NCI-H2029 treated with DMSO at 0.1 percent for 48 hours (cell line): Measurements from ENCODE around the gene CRAT.

ENCODE experiments used
- DNase-seq: peaks from one replicate; lab custom pipeline; 2025; lab: John Stamatoyannopoulos, UW

Gene CRAT

DNA sequence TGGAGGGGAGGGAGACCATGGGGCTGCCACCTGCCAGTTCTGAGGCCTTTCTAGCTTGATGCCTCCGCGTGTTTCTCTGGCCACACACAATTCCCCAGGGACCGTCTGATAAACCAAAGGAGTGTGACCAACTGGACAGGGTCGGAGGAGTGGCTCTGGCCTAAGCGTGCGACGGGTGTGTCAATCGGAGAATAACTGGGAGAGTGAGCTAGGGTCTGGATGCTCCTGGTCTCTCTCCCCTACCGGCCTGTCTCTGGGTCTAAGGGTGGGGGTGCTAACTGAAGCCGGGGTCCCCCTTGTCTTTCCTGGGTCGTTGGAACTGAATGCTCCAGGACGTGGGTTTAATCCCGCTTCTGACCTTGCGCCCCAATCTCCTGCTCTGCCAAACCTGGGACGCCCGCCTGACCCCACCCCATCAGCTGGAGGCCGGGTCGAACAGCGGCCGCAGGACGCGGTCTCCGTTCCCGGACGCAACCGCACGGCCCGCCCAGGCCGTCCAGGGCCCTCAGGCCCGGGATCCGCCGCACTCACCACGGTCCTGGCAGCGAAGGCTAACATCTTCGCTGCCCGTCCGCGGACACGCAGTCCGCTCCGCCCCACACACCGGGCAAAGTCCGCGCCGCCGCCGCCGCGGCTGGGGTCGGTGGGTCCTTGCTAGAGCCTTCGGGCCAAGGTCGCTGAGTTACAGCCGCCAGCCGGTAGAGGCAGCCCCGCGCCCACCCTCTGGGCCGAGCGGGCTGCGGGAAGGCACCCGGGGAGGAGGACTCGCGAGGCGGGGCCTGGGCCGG lies 447 bp downstream of the CRAT start:
- DNase-seq = peak; percentile 74

DNA sequence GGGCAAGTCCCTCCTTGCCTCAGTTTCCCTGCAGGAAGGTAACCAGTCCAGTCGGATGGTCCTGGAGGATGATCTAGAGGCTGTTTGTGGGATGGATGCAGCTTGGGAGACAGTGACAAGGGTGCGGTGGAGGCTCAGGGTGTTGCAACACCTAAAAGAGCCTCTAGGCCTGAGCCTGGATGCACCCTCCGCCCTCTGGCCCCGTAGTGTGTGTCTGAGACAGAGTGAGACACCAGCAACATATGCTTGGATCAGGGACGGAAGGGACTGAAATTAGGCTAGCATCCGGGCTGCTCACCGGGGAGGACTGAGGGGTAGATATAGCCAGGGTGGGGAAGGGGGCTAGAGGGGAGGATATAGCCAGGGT lies 1.1 kb downstream of the CRAT start:
- DNase-seq = no peak

- no peak for DNase-seq
Measured at GRCh38 chr9:129108805-129109536, 1.6 kb downstream of the CRAT start.

GRCh38 chr9:129108083-129108804 lies 2.3 kb downstream of the CRAT start:
- DNase-seq = no peak

GRCh38 chr9:129107651-129108050 lies 2.9 kb downstream of the CRAT start:
- no peak for DNase-seq

- DNase-seq = no peak
Measured at GRCh38 chr9:129105857-129106694, 4.5 kb downstream of the CRAT start.

- no peak for DNase-seq
Measured at GRCh38 chr9:129104051-129104450, 6.5 kb downstream of the CRAT start.

DNA sequence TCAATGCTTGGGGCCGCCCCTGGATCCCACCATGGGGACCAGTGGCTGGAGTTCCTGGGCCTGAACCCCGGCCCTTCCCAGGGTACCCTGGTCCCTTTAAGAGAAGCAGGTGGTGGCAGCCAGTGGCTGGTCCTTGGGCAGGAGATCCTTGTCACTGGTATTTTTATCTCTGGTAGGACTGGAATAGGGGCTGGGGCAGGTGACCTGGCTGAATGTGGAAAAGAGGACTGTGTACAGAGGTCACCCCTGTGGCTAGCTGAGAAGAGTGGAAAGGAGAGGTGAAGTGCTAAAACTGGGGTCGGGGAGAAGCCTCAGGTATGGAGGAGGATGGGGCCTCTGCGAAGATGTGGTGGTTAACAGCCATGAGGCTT lies 7.0 kb downstream of the CRAT start:
- no peak for DNase-seq

DNA sequence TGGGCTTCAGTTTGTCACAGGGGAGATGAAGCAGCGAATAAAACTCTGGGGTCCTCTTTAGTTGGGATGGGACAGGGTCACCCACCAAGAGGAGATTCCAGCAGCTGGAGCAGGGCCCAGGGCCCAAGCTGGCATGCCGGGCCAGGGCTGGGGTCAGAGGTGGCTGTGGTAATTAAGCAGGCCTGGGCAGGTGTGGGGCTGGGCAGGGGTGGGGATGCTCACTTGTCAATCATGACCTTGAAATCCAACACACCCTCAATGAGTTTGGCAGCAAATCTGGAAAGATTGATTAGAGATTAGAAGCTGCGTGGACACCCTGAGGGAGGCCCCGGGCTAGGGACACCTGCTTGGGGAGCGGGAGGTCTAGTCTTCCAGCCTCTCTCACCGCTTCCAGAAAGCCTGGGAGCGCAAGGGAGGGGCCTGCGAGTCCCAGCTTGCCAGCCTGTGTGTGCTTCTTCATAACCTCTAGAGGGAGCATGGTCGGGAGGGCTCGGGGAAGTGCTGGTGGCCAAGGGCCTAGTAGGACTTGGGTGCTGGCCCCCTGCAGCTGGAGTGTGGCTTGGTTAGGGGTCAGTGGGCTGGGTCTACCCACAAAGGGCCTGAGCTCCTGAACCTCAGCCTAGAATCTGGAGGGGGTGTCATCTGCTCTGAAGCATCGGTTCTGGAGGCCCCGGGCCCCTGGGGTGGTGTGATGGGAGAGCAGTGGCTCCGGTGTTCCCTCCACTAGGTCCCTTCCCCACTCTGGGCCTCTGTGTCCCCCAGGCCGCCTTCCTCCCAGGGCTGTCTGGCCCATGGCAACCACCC lies 7.6 kb downstream of the CRAT start:
- DNase-seq = no peak

DNA sequence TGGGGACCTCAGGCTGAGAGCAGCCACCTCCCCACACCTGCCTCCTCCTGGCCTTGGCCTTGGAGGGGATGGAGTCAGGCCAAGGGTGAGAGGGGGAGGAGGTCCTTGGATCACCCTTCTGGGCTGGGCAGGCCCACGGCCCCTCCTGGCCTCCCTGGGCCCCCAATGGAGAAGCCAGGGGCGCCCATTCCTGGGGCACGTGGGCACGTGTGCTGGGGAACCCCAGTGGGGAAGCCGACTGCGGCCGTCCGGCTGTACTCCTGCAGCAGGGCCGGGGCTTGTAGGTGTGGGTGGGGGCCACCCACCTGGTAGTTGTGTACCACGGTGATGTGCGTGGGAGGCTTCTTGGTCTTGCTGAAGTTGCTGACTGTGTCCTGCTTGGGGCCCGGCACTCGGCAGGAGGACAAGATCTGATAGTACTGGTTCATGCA lies 8.5 kb downstream of the CRAT start:
- DNase-seq = no peak

GRCh38 chr9:129101279-129101678 lies 9.3 kb downstream of the CRAT start:
- DNase-seq = no peak

GRCh38 chr9:129100383-129101169 lies 10.0 kb downstream of the CRAT start:
- no peak for DNase-seq

DNA sequence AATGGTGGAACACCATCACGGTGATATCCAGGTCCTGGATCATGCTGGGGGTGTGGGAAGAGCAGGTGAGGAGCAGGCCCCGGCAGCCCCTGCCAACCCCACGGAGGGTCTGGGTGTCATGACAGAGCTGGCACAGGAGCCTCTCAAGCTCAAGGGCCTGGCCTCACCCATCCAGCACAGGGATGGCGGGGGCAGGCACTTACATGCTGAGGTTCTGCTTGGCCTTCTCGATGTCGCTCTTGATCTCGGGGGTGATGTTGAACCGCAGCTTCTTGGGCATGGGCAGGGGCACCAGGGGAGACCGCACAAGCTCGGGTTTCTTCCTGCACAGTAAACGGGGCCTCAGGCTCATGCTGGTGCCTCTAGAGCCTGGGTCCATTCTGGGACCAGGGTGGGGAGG lies 12.3 kb downstream of the CRAT start:
- DNase-seq = no peak

- DNase-seq = no peak
Measured at GRCh38 chr9:129097671-129098306, 12.8 kb downstream of the CRAT start.

DNA sequence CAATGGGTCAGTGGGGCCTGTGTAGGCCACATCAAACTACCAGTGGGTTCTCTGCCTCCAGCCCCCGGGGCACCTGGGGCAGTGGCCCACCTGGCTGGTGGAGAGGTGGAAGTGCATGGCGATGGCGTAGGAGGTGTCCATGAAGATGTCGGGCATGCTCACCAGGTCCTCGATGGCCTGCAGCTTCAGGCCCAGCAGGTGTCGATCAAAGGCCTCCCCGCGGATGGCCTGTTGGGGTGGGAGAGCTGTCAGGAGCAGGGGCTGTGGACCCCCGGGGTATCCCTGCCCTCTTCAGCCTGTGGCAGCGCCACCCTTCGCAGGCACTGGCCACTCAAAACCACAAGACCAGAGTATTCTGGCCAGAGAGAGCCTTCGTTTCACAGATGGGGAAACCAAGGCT lies 14.7 kb downstream of the CRAT start:
- DNase-seq = no peak

DNA sequence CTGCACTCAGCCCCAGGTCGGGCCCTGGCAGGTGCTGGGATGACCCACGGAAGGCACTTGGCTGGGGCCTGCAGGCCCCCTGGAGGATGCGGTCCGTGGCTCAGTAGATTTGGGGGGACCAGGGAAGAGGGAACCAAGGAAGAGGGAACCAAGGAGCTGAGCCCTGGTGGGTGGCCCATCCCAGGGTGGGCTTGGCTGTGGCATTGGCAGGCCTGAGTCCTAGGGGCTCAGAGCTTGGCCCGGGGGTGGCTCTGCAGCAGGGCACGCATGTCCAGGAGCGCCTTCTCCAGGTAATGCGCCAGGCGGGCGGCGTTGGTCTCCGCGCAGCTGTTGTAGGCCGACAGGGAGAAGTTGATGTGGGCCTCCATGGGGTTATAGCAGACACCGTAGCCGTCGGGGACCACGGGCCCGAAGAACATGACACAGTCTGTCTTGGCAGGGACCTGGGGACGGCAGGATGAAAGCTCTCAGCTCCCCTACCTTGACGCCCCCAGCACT lies 15.4 kb downstream of the CRAT start:
- no peak for DNase-seq

DNA sequence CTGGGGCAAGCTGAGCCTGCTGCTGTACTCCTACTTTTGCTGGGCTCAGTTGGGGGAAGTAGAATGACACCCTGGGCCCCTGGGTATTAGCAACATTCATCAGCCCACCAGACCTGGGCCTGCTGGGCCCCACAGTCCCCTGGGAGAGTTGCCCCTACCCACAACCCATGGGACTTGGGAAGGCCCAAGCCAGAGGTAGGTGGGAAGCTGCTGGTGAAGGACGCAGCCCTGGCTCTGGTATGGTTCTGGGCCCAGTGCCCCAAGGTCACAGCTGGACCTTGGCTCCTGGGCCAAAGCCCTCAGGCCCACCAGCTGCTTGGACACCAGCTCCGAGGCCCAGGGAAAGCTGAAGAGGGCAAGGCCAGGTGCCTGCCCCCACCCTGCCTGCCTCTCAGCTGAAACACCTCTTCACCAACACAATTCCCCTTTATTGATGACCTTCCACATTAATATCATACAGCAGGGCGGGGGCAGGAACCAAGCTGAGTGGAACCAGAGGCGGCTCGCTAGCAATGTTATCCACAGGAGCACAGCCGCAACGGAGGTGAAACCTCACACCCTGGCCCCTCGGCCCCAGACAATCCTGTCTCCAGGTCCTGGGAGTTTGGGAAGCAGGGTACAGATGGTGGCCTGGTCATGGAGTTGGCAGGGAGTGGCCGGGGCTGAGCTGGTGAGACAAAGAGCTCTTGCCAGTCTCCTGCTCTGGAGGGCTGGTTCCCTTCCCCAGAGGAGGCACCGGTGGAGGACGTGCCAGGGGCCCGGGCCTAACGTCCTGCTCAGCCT lies 16.0 kb downstream of the CRAT start:
- no peak for DNase-seq

GRCh38 chr9:129093602-129094386 lies 16.8 kb downstream of the CRAT start:
- no peak for DNase-seq
